Esophagus mucosa (tissue), 1 donor: ENCODE data around the gene NLGN1. TPM values are rescaled to one million over a fixed set of nuclear protein-coding genes. Genes with fewer than 3 reads are reported as not detected.

Experiments used
- ATAC-seq: fragments of 200-7000 bp; cut with Tn5 transposase; one replicate; pipeline ENCODE4 v1.9.1; 2020
- total RNA-seq: library from RNA; stranded (reverse); gene quantifications from one replicate; pipeline ENCODE4 v1.2.4, GENCODE V29; 2023
- donor health status: DM: yes; HTN: yes; CAD: no.

NLGN1 gene
- total RNA-seq, 1 donor from 2014 or later: 0.44 TPM

DNA sequence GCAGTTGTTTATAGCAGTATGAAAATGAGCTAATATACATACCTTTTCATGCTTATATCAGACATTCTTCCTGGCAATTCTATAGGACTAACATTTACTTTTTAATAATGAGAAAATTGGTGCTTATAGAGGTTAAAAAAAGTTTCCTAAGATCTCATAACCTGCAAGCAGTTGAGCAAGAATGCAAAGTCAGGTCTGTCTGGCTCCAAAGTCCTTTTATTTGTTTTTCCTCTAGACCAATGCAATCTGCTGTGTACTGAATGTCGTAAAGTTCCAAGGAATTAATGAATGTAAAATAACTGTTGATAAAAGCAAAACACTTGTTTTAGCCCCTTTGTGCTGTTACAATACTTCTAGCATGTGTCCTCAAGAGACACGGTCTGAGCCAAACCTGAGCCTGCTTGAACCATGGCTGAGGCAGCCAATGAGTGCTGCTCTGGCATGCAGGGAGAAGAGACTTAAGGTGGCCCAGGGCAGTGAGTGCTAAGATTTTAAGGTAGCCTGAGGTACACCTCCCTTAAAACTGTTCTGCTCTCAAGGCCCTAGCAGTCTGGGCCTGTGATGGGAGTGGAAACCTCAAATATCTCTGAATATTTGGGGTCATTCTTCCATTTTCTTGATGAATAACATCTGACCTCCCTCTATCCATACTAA is 906.5 kb downstream of the NLGN1 start:
- no peak for ATAC-seq

DNA sequence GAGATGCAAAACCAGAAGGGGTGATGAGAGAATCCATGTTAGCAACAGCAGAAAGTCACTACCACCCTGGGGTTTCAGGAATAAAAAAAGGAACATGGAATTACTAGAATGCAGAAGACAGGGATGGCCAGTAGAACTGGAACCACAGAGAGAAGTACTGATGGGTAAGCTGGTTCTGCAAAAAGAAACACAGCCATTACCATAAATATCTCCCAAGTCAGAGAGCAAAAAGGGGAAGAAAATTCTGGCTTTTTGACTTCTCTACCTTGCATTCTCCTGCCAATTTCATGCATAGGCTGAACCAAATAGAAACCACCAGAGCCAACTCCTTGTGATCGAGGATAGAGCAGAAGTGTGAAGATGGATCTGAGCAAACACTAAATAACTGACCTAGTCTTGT is 911.2 kb downstream of the NLGN1 start:
- ATAC-seq: no peak

DNA sequence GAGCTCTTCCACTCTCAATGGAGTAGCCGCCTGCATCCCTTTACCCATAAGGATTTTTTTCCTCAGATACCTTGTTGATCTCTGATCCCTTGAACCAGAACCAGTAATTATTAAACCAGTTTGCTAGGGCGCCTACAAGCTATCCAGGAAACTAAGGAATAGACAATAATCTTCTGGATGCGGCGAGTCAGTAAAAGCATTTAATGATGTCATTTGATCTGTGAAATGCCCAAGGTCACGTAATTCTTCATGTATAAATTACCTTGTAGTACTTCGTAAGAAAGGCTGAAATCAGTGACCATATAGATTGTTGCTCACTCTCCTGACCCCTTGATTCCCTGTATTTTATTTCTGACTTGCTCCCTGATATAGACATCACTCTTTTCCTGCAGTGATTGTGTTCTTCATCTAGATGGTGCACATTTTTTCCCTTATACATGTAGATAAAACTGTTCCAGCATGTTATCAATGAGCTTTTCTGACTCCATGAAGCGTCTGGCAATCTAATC is 913.0 kb downstream of the NLGN1 start:
- no peak for ATAC-seq

DNA sequence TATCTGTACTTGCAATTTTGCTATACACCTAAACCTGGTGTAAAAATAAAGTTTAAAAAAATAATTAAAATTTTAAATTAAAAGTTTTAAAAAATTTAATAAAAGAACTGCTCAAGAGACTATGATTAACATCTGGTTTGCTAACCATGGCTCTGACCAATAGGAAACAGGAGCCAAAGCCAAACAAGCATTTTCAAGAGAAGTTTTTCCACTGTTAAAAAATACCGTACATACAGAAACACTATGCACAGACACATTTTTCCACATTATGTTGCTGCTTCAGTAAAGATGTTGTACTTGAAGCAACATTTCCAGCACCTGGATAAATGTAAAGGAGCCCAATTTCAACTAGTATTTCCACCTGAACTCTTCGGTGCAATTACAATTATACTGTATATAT is 917.7 kb downstream of the NLGN1 start:
- no peak for ATAC-seq

DNA sequence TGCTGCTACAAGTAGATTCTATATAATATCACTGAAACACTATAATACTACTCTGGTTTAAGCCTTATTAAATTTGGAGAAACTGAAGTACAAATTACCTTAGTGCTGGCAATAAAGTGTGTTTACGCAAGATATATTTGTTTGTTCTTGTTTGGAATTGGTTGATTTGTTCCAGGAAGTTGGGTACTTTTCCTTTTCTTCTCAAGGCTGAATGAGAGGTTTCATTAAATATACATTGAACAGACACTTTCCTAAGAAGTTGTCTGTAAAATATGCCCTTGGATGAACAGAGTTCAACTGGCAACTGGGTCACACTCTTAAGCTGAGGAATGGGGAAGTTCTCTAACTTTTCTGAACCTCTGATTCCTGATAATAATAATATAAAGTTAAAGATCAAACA is 919.5 kb downstream of the NLGN1 start:
- no peak for ATAC-seq

DNA sequence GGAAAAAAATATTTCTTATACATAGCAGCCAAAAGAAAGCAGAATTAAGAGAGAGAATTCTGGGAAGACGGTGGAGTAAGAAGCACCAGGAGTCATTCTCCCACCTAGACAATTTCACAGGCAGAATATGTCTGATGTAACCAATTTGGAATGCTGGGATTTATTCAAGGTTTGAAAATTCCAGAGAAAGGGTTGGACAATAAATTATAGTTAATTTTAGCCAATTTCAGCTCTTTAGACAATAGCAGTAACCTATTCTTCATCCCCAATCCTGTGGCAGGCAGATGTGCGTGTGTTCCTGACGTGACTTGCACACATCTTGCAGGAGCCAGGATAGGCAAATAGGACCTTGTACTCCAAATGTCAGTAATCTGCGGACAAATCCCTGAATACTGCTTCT is 920.6 kb downstream of the NLGN1 start:
- no peak for ATAC-seq

DNA sequence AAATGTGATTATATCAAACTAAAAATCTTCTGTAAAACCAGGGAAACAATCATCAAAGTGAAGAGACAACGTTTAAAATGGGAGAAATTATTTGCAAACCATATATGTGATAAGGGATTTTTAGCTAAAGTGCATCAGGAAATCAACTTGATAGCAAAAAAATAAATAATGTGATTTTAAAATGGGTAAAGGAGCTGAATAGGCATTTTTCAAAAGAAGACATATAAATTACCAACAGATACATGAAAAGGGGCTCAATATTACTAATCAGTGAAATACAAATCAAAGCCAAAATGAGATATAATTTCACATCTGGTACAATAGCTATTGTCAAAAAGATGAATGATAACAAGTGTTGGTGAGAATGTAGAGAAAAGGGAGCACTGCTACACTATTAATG is 924.0 kb downstream of the NLGN1 start:
- no peak for ATAC-seq

DNA sequence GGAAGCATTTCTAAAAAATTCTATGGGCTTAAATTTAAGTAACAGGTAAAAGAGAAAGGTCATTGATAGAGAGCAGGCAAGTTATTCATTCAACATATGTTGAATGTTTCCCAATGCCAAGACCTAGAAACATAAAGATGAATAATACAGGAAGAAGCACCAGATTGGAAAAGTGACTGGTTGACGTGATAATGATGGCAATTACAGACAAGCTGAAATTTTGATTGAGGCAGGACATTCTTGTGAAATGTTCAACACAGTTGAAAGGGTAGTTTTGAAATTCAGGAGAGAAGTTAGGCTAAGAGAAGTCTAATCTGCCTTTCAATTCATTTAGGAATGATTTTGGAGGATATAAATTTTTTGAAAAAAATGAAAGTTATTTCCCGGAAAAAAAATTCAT is 925.2 kb downstream of the NLGN1 start:
- no peak for ATAC-seq

DNA sequence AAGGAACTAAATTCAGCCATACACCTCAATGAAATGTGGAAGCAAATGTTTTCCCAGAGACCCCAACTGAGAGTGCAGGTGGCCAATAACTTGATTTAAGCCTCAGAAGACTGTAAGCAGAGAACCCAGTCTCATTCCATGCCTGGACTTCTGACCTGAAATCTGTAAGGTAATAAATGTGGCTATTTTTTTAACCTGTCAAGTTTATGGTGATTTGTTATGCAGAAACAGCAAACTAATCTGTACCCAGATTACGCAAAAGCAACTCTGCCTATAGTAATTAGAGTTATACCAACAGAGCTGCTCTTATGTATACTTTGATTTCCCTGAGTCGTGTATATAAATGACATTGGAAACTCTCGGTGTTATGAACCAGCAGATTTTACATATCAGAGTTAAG is 927.6 kb downstream of the NLGN1 start:
- ATAC-seq: no peak

DNA sequence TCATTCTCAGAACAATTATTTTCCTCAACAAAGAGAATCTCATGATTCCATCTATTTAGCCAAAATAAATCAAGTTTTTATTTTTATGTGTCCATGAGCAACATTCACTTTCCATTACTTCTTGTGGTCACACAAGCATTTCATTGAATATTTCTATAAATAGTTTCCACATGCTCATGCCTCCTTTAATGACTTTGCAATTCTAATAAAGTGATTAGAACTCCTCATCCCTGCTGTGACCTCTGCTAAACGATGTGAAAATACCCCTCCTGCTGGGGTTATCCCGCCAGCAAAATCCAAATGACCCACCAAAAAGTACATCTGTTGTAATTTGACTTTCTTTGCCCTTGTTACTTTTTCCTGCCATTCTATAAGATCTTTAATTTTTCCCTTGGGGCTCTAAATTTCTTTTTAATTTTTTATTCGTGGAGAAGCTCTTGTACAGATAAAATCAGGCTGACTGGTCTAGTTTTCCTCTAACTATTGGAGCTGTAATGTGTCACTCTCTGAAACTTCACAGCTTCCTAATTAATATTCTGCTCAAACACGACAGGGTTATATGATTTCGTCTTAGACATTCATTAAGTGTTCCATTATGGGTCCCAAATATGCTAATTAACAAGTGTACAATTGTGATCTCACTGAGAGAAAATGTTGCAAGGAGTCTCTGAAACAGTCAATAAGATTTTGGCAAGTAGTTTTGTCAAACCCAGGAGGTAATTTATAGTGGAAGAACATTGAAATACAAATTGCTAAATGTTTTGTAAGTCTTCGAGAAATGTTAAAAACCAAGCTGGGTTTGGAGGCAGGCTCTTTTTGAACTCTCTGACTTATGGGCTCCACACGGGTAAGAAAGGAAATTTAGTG is 928.5 kb downstream of the NLGN1 start:
- no peak for ATAC-seq

DNA sequence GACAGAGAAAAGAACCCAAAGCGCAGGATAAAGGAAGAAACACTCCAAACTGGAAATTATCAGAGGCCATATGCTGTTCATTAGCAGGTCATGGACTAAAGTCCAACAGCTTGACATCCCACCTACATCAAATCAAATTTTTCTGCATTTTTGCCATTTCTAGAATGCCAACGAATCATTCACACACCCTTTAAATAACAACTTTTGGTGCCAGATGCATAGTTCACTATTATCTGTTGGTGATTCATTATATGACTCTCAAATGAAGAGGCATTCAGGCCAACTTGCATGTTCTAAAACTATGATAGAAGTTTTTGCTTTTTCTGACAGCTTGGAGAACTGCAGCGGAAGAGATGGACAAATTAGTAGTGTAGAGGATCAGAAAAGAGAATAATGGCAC is 931.8 kb downstream of the NLGN1 start:
- no peak for ATAC-seq

DNA sequence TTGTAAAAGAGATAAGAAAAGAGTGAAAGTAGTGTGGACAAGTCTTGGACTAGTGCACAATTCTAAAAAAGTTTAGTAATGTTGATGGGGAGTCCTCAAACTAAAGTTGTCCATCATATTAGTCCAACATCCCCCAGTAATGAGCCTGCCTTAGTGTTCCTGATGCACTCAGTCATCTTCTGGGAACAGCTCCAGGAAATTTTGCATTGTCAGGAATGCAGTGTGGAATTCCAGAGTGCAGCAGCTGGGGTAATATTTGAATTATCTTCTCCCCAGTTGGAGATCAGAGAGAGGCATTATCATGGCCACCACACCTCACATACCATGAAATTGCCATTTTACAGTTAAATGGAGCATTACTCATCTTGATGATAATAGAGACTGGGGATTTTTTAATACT is 932.8 kb downstream of the NLGN1 start:
- no peak for ATAC-seq

DNA sequence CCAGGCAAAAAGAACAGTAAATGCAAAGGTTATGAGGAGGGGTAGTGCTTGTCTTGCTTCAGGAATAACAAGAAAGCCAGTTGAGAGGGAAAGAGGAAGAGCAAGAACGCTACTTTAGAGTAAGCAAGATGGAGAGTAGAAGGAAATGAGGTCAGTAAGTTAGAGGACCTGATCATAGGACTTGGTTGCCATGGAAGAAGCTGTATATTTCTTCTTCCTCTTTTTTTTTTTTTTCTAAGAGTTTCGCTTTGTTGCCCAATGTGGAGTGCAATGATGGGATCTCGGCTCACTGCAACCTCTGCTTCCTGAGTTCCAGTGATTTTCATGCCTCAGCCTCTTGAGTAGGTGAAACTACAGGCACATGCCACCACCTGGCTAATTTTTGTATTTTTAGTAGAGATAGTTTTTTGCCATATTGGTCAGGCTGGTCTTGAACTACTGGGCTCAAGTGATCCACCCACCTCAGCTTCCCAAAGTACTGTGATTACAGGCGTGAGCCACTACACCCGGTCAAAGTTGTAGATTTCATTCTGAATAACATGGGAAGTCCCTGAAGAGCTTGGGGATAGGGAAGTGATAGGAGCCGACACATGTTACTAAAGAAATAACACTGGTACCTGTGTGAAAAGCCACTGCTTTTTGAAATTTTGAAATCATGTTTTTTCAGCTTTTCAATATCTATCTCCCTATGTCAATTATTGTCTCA is 933.7 kb downstream of the NLGN1 start:
- no peak for ATAC-seq

DNA sequence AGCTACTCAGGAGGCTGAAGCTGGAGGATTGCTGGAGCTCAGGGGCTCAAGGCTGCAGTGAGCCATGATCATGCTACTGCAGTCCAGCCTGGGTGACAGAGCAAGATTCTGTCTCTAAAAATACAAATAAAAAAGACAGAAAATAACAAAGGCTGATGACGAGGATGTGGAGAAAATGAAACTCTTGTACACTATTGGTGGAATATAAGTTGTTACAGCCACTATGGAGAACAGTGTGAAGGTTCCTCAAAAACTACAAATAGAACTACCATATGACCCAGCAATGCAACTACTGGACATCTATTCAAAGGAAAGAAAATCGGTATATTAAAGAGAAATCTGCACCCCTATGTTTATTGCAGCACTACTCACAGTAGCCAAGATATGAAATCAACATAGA is 934.8 kb downstream of the NLGN1 start:
- ATAC-seq: no peak

DNA sequence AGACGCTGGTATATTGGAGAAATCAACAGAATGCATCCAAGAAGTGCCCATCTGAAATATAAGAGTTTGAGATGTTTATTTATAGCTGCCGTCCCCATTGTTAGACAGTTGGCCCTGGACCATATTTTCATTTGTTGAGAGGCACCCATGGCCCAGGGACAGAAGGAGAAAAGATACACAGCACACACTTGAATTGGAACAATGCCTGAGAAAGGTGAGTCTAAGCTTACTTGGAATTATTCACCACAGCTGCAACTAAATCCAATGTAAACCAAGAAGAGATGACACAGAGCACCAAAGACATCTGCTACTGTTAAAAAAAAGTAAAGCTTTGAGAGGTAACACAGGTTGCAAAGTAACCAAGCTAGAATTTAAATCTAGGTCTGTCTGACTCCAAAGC is 936.1 kb downstream of the NLGN1 start:
- no peak for ATAC-seq

DNA sequence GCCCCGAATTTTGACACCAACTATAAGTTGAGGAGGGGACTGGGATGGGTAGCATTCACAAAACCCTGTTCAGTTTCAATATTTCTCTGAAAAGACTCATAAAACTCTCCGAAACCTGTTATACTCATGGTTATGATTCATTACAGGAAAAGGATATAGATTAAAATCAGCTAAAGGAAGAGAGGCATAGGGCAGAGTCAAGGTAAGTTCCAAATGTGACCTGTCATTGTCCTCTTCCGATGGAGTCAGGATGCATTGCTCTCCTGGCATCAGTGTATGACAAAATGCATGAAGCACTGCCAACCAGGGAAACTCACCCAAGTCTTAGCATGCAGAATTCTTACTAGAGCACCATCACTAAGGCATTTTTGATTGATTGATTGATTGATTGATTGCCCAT is 936.6 kb downstream of the NLGN1 start:
- peak; percentile 33 for ATAC-seq

DNA sequence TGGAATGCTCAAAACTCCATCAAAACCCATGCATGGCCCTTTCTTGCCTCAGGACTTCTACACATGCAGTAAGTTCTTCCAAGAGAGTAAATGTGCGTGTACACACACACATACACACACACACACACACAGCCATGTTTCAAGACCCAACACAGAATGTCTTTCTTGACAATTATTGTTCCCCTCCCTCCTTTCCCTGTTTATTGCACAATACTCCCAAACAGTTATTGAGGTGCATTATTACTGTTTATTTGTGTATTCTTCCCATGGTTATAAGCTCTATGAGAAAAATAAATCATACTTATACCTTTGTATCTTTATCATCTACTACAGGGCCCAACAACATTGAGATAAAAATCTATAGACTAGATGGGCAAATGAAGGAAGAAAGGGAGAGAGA is 937.8 kb downstream of the NLGN1 start:
- no peak for ATAC-seq

DNA sequence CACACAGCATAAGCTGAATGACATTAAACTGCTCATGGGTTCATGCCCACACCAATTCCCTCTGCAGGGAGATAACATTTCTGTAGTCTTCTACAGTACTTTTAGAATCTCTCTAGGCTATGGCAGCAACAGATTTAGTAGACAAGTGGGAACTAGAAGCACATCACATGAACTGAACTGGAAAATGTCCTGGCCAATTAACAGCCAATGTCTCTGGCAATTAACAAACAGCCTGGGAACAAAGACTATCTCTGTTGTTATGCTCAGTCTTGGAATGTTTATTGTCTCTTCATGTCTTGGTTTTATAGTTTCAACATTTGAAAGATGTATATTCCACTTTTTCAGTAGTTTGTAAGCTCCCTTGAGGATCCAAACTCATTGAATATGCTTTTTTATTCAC is 938.4 kb downstream of the NLGN1 start:
- no peak for ATAC-seq
